T1000 (cell line): ENCODE results near the gene MAN1A2.

Source experiments
- DNase-seq: peaks from one replicate; lab custom pipeline; 2025; ENCODE audit warnings: mixed read lengths; lab: John Stamatoyannopoulos, UW

MAN1A2 gene

DNA sequence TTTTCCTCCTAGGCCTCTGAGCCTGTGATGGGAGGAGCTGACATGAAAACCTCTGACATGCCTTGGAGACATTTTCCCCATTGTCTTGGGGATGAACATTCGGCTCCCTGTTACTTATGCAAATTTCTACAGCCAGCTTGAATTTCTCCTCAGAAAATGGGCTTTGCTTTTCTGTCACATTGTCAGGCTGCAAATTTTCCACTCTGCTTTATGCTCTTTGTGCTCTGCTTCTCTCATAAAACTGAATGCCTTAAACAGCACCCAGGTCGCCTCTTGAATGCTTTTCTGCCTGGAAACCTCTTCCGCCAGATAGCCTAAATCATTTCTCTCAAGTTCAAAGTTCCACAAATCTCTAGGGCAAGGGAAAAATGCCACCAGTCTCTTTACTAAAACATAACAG is 191.9 kb downstream of the MAN1A2 start:
- no peak for DNase-seq

DNA sequence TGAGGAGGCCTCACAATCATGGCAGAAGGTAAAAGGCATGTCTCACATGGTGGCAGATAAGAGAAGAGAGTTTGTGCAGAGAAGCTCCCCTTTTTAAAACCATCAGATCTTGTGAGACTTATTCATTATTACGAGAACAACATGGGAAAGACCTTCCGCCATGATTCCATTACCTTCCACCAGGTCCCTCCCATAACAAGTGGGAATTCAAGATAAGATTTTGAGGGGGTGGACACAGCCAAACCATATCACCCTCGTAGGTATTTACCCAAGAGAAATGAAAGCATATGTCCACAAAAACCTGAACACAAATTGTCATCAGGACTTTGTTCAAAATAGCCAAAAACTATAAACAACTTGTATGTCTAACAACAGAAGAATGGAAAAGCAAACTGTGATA is 192.7 kb downstream of the MAN1A2 start:
- no peak for DNase-seq

DNA sequence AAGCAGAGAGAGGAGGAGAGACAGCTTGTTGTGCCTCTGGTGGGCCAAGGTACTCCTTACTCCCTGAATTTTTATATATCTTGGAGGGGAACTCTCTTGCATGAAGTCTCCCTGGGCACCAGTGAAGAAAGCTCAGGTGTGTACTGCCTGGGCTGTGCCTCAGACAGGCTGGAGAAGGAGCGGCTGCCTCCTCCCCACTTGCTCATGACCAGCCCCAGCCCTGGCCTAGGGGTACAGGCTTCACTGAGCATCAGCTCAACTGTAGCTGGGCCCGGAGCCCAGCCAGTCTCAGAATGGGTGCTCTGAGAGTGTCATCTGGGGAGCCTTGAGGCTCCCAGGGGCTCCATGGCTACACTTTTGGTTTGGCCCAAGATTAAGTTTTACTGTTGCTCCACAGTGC is 193.8 kb downstream of the MAN1A2 start:
- no peak for DNase-seq

DNA sequence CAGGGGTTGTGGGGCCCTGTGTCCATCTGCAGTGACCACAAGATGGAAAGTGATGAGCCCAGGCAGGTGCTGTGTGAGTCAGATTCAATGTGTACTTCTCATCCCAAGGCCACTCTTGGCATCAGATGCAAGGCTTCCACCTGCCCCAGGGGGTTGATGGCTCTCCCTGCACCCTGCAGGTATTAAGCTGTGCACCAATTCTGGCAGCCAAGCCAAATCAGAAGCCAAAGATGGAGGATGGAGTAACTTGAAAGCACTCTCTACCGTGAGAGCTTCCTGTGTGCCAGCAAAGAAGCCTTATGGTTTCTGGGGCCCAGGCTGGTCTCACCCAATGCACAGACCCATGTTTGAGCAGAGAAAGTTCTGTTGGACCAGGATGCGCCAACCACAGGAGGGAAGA is 194.3 kb downstream of the MAN1A2 start:
- no peak for DNase-seq

- DNase-seq = no peak
These were observed 195.6 kb downstream of the MAN1A2 start for GRCh38 chr1:117562581-117563491.

- no peak for DNase-seq
These were observed 196.2 kb downstream of the MAN1A2 start for GRCh38 chr1:117563492-117563875.

GRCh38 chr1:117564227-117565075 is 197.2 kb downstream of the MAN1A2 start:
- DNase-seq = no peak

DNA sequence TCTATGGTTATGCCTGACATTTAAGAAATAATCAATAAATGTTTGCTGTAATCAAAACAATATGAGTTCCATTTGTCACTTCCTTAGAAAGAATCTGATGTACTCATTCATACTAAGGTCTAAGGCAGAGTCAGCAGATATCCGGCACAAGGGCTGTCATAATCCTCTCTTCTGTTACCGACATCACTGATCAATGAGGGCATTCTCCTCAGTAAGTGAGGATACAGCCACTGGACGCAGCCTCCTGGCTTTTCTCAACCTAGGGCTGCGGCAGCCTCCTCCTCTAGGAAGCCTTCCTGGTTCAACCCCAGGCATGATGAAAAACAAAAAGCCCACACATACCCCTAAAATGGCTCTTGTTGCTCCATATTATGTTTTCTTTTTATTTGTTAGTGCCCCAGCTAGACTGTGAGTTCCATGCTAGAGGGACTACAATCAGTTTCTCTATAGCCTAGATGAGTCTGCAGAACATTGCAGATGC is 197.9 kb downstream of the MAN1A2 start:
- no peak for DNase-seq

GRCh38 chr1:117565745-117566455 is 198.7 kb downstream of the MAN1A2 start:
- no peak for DNase-seq

DNA sequence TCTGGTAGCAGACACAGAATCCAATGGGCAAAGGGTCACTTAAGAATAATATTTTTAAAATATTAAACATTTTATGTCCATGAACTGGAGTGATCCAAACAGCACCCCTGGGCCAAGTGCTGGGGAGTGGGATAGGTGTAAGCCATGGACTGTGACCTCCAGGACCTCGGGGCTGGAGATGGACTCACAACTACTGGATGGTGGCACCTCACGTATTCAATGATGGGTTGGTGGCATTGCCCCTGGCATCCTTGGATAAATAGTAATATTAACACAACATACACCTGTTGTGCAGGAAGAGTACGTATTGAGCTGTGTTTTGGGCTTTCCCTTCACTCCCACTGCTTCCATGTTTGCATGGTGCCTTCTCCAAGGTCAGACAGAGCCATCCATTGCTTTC is 199.3 kb downstream of the MAN1A2 start:
- DNase-seq = no peak

DNA sequence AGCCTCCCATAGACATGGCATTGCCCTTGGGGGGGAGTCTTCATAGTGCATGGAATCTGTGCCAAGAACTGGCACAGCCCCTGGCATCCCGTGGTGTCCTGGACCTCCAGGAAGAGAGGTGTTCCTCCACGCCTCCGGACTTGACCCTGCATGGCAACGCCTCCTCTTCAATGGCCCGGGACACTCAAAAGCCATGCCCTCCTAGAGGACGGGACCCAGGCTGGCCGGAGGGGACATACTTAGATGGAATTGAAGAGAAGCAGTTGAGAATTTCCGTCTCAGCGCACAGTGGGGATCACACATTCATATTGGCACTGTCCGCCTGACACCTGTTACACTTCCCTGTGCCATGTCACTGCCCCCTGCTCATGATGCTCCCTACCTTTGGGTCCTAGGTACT is 200.2 kb downstream of the MAN1A2 start:
- DNase-seq = no peak

DNA sequence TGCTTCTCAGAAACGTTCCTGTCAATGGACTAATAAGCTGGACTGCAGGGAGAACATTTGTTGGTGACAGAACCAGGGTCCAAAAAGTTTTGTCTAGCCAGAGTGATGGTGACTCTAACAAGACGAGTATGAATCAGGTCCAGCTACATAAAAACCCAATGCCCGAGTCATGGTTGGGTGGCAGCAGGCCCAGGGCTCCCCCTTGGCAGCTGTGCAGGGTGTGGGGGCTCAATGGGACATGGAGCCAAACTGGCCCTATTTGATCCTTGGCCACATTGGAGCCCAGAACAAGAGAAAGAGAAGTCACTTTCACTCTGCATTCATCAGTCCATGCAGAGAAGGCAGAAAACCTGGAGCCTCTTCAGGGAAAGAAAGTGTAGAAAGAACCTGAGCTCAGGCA is 200.7 kb downstream of the MAN1A2 start:
- DNase-seq = no peak

DNA sequence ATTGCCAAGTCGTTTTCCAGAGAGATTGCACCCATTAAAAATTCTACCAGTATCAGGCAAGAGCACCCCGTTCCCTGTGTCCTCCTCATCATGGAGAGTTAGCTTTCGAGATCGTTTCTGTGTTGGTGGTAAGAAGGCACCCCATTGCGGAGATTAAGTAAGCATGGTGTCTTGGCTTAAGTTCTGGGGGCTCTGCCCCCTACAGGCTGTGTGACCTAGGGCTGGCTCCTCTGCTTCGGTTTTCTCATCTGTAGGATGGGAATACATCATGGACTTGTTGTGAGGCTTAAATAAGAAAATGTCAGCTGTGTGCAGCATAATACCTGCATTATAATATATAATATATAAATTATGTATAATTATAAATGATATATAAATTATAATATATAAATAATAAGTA is 201.8 kb downstream of the MAN1A2 start:
- no peak for DNase-seq

GRCh38 chr1:117569856-117570255 is 202.6 kb downstream of the MAN1A2 start:
- no peak for DNase-seq

DNA sequence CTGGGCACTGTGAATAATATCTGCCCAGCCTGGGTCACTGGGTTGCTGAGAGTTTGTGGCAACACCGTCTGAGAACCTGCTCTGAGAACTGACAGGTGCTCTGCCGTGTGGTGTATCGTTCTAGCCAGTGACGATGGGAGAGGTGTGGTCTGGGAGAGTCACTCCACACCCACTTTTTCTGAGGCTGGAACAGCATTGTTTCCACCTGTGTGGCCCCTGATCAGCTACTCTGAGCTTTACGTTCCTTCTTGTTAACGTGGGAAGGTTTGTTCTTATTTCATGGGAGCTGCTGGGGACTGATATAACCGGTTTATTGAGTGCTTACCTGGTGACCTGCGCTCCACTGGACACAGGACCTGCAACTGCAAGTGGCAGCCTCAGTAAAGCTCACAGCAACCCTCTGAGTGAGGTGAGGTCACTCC is 203.8 kb downstream of the MAN1A2 start:
- no peak for DNase-seq

DNA sequence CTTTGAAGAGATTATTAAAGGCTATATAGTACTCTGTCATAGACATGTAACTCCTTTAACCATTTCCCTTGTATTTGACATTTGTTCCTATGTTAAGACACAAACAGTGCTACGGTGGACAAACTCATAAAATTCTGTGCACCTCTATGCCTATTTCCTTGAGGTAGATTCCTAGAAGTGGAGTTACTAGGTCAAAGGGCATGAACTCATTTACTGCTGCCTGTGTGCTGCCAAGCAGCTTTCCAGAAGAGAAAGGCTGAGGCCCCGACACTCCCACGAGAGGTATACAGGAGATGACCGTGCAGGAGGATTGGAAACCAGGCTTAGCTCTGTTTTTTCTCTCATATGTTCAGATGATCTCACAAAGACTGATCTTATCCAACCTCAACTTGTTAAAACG is 204.2 kb downstream of the MAN1A2 start:
- DNase-seq = no peak

DNA sequence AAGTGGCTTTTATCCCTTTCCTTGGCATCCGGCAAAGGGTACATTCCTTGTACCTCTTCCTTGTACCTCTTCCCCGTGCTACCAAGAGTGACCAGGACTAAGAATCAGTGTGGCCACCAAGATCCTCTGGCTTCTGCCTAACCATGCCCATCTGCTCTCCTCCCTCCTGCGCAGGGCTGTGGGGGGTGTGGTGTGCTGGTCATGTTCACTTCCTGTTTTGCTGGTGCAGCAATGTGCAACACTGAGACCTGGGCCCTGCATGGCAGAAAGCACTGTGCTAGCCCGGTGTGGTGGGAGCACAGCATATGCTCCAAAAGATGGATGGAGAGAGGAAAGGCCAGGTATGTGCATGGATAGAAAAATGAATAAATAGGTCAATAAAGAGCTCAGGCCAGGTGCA is 205.3 kb downstream of the MAN1A2 start:
- no peak for DNase-seq

DNA sequence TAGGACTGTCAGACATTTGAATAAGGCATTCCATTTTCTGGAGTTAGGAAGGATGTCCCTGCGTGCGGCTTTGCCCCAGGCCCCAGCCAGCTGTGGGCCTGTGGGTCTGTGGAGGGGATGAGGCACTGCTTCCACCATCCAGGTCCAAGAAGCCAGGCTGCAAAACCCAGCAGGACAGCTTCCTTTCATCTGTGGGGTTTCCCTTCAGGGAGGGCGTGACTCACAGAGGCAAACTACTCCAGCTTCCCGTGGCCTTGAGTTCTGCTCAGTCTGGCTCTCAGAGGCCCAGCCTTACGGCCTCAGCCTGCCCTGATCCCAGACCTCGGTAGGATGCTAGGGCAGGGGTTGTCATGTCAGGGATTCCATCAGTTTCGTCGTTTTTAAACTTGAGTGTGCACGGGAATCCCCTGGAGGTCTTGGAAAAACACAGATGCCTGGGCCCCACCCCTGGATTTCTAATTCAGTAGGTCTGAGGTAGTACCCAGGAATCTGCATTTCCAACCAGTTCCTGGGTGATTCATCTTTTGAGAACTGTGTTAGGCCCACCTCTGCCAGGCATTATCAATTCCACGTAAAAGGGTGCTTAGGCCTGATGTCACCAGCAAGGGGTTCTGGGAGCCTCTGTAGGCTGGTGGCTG is 206.3 kb downstream of the MAN1A2 start:
- no peak for DNase-seq

- no peak for DNase-seq
These were observed 207.0 kb downstream of the MAN1A2 start for GRCh38 chr1:117574161-117574835.

- DNase-seq = no peak
These were observed 208.5 kb downstream of the MAN1A2 start for GRCh38 chr1:117575586-117576225.

DNA sequence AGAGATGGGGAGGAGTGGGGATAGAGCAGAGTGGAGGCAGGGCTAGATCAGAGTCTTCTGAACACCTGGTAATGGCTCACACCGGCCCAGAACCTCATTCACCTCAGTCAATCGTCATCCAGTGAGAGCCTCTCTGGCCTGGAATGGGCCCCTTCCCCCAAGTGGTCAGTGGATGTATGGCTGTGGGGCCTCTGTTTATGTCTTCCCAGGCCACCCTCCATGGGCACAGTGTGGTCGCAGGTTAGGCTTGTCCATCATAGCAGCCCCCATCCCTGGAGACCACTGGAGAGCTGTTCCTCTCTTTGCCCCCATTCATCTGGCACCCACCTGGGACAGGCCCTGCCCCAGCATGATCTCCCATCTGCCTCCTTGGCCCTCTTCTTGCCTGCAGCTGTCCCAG is 209.0 kb downstream of the MAN1A2 start:
- DNase-seq = no peak
